ENCODE measurements around the gene B3GNT3. TPM values are rescaled to one million over a fixed set of nuclear protein-coding genes. Genes with fewer than 3 reads are reported as not detected.
"Not testable (repeated sequence)": the region's sequence is repeated elsewhere in the genome, so short reads cannot be mapped to it uniquely, and the experiment has no call there.

Gene B3GNT3
- total RNA-seq, 2 donors from 2014 or later: 2.0 to 6.0 TPM

GRCh38 chr19:17796838-17797423, 2.0 kb downstream of the B3GNT3 start:
- intact Hi-C loops (cut with DNase I): no loop called here
- Histone ChIP-seq H3K9me3 (no peaks in the 10 kb centered on the region), H3K4me1 (peaks cover 39% of the 10 kb centered on the region), H3K36me3 (replicated peaks in 1 of 2; ENCODE audit: insufficient read depth in 1 of 2, low read depth in 2 of 2) (no peaks in the 10 kb centered on the region), H3K27ac (peak overlapping the region in 3 of 4 donors; percentile 51 to 74 (median 63)), H3K27me3 (no peaks in the 10 kb centered on the region), H3K4me3 (no peak overlapping the region)
- ATAC-seq (no peak), DNase-seq (no peak)
- TF ChIP-seq POLR2A (IDR thresholded peaks at IDR 0.05) (no peak), CTCF (IDR thresholded peaks at IDR 0.05) (no peak)
- 31% methylated on average over 1 of the region's 1 CpG; no CpG with 5 or more reads in 1 of the 2 donors for WGBS, 2 donors

GRCh38 chr19:17797424-17798201, 2.7 kb downstream of the B3GNT3 start:
- Histone ChIP-seq H3K4me3 (no peak overlapping the region), H3K27me3 (no peaks in the 10 kb centered on the region), H3K9me3 (no peaks in the 10 kb centered on the region), H3K4me1 (peaks cover 38% of the 10 kb centered on the region), H3K36me3 (replicated peaks in 1 of 2; ENCODE audit: insufficient read depth in 1 of 2, low read depth in 2 of 2) (no peaks in the 10 kb centered on the region), H3K27ac (peak overlapping the region in 3 of 4 donors; percentile 51 to 74 (median 63))
- intact Hi-C loops (cut with DNase I): no loop called here
- WGBS, 2 donors: 37 to 50% methylated on average over 6 to 11 of the region's 11 CpGs
- TF ChIP-seq CTCF (IDR thresholded peaks at IDR 0.05) (no peak), POLR2A (IDR thresholded peaks at IDR 0.05) (no peak)
- ATAC-seq (peak; percentile 85), DNase-seq (peak; percentile 64 to 90 (median 80))

- WGBS, 2 donors: 69 to 86% methylated on average over 2 to 3 of the region's 3 CpGs
- DNase-seq; H3K27ac ChIP-seq; H3K27me3 ChIP-seq; ATAC-seq; H3K4me3 ChIP-seq; H3K9me3 ChIP-seq; intact Hi-C loops (cut with DNase I); H3K36me3 ChIP-seq (replicated peaks in 1 of 2; ENCODE audit: insufficient read depth in 1 of 2, low read depth in 2 of 2): not testable (repeated sequence)
- H3K4me1 ChIP-seq: peaks cover 38% of the 10 kb centered on the region
Measured at GRCh38 chr19:17798599-17798998, 3.7 kb downstream of the B3GNT3 start.

GRCh38 chr19:17802137-17802858, 7.4 kb downstream of the B3GNT3 start:
- Histone ChIP-seq H3K4me1 (peaks cover 9% of the 10 kb centered on the region), H3K9me3 (no peaks in the 10 kb centered on the region), H3K4me3 (no peak overlapping the region), H3K27me3 (no peaks in the 10 kb centered on the region), H3K27ac (no peak overlapping the region), H3K36me3 (replicated peaks in 1 of 2; ENCODE audit: insufficient read depth in 1 of 2, low read depth in 2 of 2) (no peaks in the 10 kb centered on the region)
- ATAC-seq (no peak), DNase-seq (no peak)
- intact Hi-C loops (cut with DNase I): no loop called here
- WGBS, 2 donors: 77 to 80% methylated on average over 12 of the region's 12 CpGs
- no peak for TF ChIP-seq POLR2A (IDR thresholded peaks at IDR 0.05)
- no peak for TF ChIP-seq CTCF (IDR thresholded peaks at IDR 0.05)

GRCh38 chr19:17803264-17803896, 8.4 kb downstream of the B3GNT3 start:
- WGBS, 2 donors: 48 to 73% methylated on average over 12 to 14 of the region's 14 CpGs
- ATAC-seq: no peak
- DNase-seq: peak in 1 of 4 donors; percentile 26
- Histone ChIP-seq H3K4me3 (no peak overlapping the region), H3K27ac (no peak overlapping the region), H3K27me3 (no peaks in the 10 kb centered on the region), H3K36me3 (replicated peaks in 1 of 2; ENCODE audit: insufficient read depth in 1 of 2, low read depth in 2 of 2) (no peaks in the 10 kb centered on the region), H3K4me1 (no peaks in the 10 kb centered on the region), H3K9me3 (no peaks in the 10 kb centered on the region)
- TF ChIP-seq POLR2A (IDR thresholded peaks at IDR 0.05) (no peak), CTCF (IDR thresholded peaks at IDR 0.05) (no peak)
- intact Hi-C loops (cut with DNase I): no loop called here
